ENCODE measurements around the gene PAX3.

DNA sequence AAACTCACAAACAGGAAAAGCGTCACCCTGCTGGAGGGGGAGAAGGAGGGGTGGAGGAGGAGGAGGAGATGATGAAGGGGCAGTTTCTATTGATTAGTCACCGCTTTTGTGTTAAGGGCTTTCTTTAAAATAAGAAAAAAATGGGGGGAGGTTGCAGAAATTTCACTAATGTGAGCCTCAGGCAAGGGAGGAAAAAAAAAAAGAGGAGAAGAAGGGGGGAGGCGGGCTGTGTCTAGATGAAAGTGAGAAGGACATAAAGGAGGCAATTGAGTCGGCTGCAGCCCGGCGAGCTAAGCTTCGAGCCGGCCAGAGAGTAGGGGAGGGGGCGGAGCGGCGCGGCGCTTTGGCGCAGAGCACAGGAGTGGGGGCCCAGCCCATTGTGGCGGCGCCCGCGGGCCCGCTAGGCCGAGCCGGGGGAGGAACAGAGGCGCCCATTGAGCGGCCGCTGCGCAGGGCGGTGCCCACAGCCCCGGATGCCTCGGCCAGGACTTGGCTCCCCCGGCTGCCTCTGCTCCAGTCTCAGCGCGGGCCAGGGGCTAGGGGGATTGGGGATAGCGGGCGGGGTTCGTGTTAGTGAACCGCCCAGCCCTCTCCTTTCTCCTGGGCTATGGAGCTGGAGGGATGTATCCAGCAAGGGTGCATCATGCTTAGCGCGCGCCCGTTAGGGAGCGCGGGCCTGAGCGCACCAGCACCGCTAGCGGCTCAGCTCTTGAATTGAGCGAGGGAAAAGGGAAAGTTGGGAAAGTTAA lies 7.9 kb downstream of the PAX3 start:
- peak; percentile 32 for TF ChIP-seq CTCF (IDR thresholded peaks at IDR 0.05)
- TF ChIP-seq EZH2phosphoT487 (IDR thresholded peaks at IDR 0.05) = peak; percentile 49
- peak; percentile 60 for TF ChIP-seq EZH2 (IDR thresholded peaks at IDR 0.05)

Data from neural progenitor cell (in vitro differentiated cells).